ENCODE measurements around the gene WNT6.

Gene WNT6

GRCh38 chr2:218859556-218859987 is at the start of gene WNT6:
TSS of gene WNT6 (plus strand) at chr2:218859805. CDS start at chr2:218860038, 233 bp downstream.
- peak; percentile 61 for DNase-seq

- no peak for DNase-seq
Measured at GRCh38 chr2:218810256-218810655, 49.3 kb upstream of the WNT6 start.

GRCh38 chr2:218811382-218811781 is 48.2 kb upstream of the WNT6 start:
- no peak for DNase-seq

- no peak for DNase-seq
Measured at GRCh38 chr2:218812096-218812815, 47.3 kb upstream of the WNT6 start.

- DNase-seq = no peak
Measured at GRCh38 chr2:218812861-218813260, 46.7 kb upstream of the WNT6 start.

- no peak for DNase-seq
Measured at GRCh38 chr2:218813771-218814460, 45.7 kb upstream of the WNT6 start.

- DNase-seq = no peak
Measured at GRCh38 chr2:218814540-218815243, 44.9 kb upstream of the WNT6 start.

GRCh38 chr2:218815244-218815637 is 44.4 kb upstream of the WNT6 start:
- no peak for DNase-seq

GRCh38 chr2:218815649-218816048 is 44.0 kb upstream of the WNT6 start:
- no peak for DNase-seq

GRCh38 chr2:218816561-218817011 is 43.0 kb upstream of the WNT6 start:
- DNase-seq = no peak

- DNase-seq = no peak
Measured at GRCh38 chr2:218819093-218819492, 40.5 kb upstream of the WNT6 start.

- DNase-seq = no peak
Measured at GRCh38 chr2:218820746-218821369, 38.7 kb upstream of the WNT6 start.

GRCh38 chr2:218821605-218822211 is 37.9 kb upstream of the WNT6 start:
- DNase-seq = no peak

- DNase-seq = no peak
Measured at GRCh38 chr2:218822622-218823021, 37.0 kb upstream of the WNT6 start.

GRCh38 chr2:218823196-218823855 is 36.3 kb upstream of the WNT6 start:
- DNase-seq = no peak

- DNase-seq = no peak
Measured at GRCh38 chr2:218824004-218824403, 35.6 kb upstream of the WNT6 start.

GRCh38 chr2:218826791-218827190 is 32.8 kb upstream of the WNT6 start:
- DNase-seq = no peak

GRCh38 chr2:218827701-218828476 is 31.7 kb upstream of the WNT6 start:
- DNase-seq = no peak

GRCh38 chr2:218828477-218828778 is 31.2 kb upstream of the WNT6 start:
- DNase-seq = no peak

- no peak for DNase-seq
Measured at GRCh38 chr2:218829868-218830451, 29.6 kb upstream of the WNT6 start.

All from activated CD8-positive, alpha-beta memory T cell treated with anti-CD3 and anti-CD28 coated beads for 24 hours (primary cell).